ENCODE results near the gene NDST1. TPM values are rescaled to one million over a fixed set of nuclear protein-coding genes. Genes with fewer than 3 reads are reported as not detected.
A peak's percentile ranks its signal among the peaks of the same experiment; 100 is the strongest.

The NDST1 gene
- total RNA-seq, 1 donor from 2014 or later = 132 TPM

DNA sequence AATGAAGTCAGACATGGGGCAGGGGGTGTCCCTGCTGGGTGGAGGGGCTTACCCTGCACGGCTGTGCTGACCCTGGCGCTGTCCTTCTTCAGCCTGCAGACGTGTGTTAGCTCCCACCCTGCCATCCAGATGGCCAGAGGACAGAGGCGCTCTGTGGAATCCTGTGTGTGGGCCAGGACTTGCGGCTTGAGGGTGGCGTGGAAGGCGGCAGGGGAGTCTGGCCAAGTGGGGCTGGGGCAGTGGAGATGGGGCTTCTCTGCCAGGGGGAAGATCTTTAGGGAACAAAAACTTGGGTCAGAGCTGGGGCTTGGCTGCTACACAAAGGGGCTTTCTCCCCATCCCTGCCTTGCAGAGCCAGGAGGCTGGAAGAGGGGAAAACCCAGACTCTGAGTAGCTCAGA is 86.1 kb downstream of the NDST1 start:
- DNase-seq (ENCODE audit: low spot score in 2 of 2, unreplicated experiment in 2 of 2) = no peak
- H3K4me1 Mint-ChIP-seq = peaks cover 83% of the 10 kb centered on the region
- H3K9me3 Mint-ChIP-seq = no peaks in the 10 kb centered on the region
- no peaks in the 10 kb centered on the region for H3K36me3 Mint-ChIP-seq
- peak overlapping the region; percentile 97 for H3K27ac Mint-ChIP-seq
- no peak overlapping the region for H3K4me3 Mint-ChIP-seq
- no peak for TF ChIP-seq CTCF (IDR thresholded peaks at IDR 0.05; ENCODE audit: unreplicated experiment)
- no peaks in the 10 kb centered on the region for H3K27me3 Mint-ChIP-seq (ENCODE audit: low read depth)

- Mint-ChIP-seq H3K4me3 (no peak overlapping the region), H3K4me1 (peaks cover 85% of the 10 kb centered on the region), H3K9me3 (no peaks in the 10 kb centered on the region), H3K27me3 (ENCODE audit: low read depth) (no peaks in the 10 kb centered on the region), H3K36me3 (no peaks in the 10 kb centered on the region), H3K27ac (peak overlapping the region; percentile 97)
- TF ChIP-seq CTCF (IDR thresholded peaks at IDR 0.05; ENCODE audit: unreplicated experiment) = no peak
- DNase-seq (ENCODE audit: low spot score in 2 of 2, unreplicated experiment in 2 of 2) = no peak
These were observed 87.6 kb downstream of the NDST1 start for GRCh38 chr5:150595466-150596031.

DNA sequence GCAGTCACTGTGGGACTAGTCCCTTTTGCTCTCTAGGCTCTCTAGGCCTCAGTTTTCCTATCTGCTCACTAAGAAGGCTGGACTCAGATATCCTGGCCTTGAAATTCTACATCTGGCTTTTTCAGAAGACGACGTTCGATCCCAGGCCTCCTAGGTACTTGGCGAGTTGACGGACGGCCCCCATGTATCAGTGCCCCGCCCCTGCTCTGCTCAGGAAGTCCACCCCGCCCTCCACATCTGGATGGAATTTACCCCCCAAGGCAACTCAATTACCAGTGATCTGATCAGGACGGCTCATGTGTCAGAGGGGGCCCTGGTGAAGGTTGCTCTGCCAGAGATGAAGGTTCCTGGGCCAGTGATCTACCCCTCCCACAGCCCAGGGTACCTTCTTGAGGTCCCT is 88.4 kb downstream of the NDST1 start:
- DNase-seq (ENCODE audit: low spot score in 2 of 2, unreplicated experiment in 2 of 2) = no peak
- Mint-ChIP-seq H3K9me3 (no peaks in the 10 kb centered on the region), H3K27ac (peak overlapping the region; percentile 97), H3K4me1 (peaks cover 81% of the 10 kb centered on the region), H3K4me3 (no peak overlapping the region), H3K36me3 (no peaks in the 10 kb centered on the region), H3K27me3 (ENCODE audit: low read depth) (no peaks in the 10 kb centered on the region)
- no peak for TF ChIP-seq CTCF (IDR thresholded peaks at IDR 0.05; ENCODE audit: unreplicated experiment)

GRCh38 chr5:150596826-150597225 is 88.9 kb downstream of the NDST1 start:
- Mint-ChIP-seq H3K27me3 (ENCODE audit: low read depth) (no peaks in the 10 kb centered on the region), H3K36me3 (no peaks in the 10 kb centered on the region), H3K9me3 (no peaks in the 10 kb centered on the region), H3K27ac (peak overlapping the region; percentile 97), H3K4me3 (no peak overlapping the region), H3K4me1 (peaks cover 79% of the 10 kb centered on the region)
- no peak for DNase-seq (ENCODE audit: low spot score in 2 of 2, unreplicated experiment in 2 of 2)
- TF ChIP-seq CTCF (IDR thresholded peaks at IDR 0.05; ENCODE audit: unreplicated experiment) = no peak

DNA sequence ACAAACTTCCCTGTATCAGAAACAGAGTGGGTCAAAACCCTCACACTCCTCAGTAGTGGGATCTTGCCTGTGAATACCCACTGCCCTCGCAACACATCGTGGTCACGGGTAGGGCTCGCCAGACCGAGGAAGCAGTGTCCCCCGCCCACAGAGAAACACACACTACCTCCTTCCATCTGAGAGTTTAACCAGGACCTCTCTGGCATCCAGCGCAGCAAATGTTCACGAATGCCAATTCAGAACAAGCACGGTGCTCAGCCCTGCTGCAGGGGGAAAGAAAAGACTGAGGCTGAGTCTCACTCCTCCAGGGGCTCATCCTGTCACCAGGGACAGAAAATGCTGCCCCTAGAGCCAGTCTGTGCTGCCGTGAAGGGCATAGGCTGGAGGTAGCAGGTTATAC is 90.1 kb downstream of the NDST1 start:
- no peaks in the 10 kb centered on the region for H3K27me3 Mint-ChIP-seq (ENCODE audit: low read depth)

More for the DNA sequence above, 90.1 kb downstream of the NDST1 start:
- no peaks in the 10 kb centered on the region for H3K36me3 Mint-ChIP-seq
- DNase-seq (ENCODE audit: low spot score in 2 of 2, unreplicated experiment in 2 of 2) = no peak
- H3K4me1 Mint-ChIP-seq = peaks cover 72% of the 10 kb centered on the region
- H3K4me3 Mint-ChIP-seq = no peak overlapping the region
- peak overlapping the region; percentile 98 for H3K27ac Mint-ChIP-seq
- no peaks in the 10 kb centered on the region for H3K9me3 Mint-ChIP-seq
- no peak for TF ChIP-seq CTCF (IDR thresholded peaks at IDR 0.05; ENCODE audit: unreplicated experiment)
